Natural killer cell (primary cell): ENCODE measurements around the gene ZYG11B. TPM values are rescaled to one million over a fixed set of nuclear protein-coding genes. Genes with fewer than 3 reads are reported as not detected.

ENCODE experiments used
- ATAC-seq, 3 donors: fragments of 150-1000 bp in 2 of 3; fragments of 200-7000 bp in 1 of 3; cut with Tn5 transposase; 1 replicate in 1 of 3; 2 replicates in 2 of 3; pipeline ENCODE4 v1.10.0; 2021; ENCODE audit warnings: mild to moderate bottlenecking in 2 of 3, moderate library complexity in 2 of 3
- DNase-seq, 2 donors: peaks; one replicate each; pipeline versions ENCODE4 v3.0.0 to v3.0.0-alpha.2; 2013 to 2021; ENCODE audit warnings: mixed read lengths in 1 of 2
- H3K27ac ChIP-seq: one replicate; pipeline ENCODE4 v1.5.1; 2013; ENCODE audit warnings: mild to moderate bottlenecking, low read length
- H3K27me3 ChIP-seq: one replicate; pipeline ENCODE4 v1.6.1; 2013; ENCODE audit warnings: low read length; ENCODE audit not compliant: control insufficient read depth, insufficient read depth
- H3K36me3 ChIP-seq: one replicate; pipeline ENCODE4 v1.6.1; 2013; ENCODE audit warnings: low read length; ENCODE audit not compliant: control insufficient read depth, insufficient read depth
- H3K4me1 ChIP-seq: one replicate; pipeline ENCODE4 v1.6.1; 2013; ENCODE audit warnings: low read length; ENCODE audit not compliant: control insufficient read depth, insufficient read depth
- H3K4me3 ChIP-seq: one replicate; pipeline ENCODE4 v1.5.1; 2013; ENCODE audit warnings: low read length
- H3K9me3 ChIP-seq: one replicate; pipeline ENCODE4 v1.6.1; 2013; ENCODE audit warnings: low read length; ENCODE audit not compliant: control insufficient read depth, insufficient read depth
- H3K27ac Mint-ChIP-seq, 2 donors: one replicate each; pipeline ENCODE4 v1.8.0; 2022; ENCODE audit warnings: mild to moderate bottlenecking in 2 of 2, mixed read lengths in 2 of 2, moderate library complexity in 1 of 2
- H3K27me3 Mint-ChIP-seq, 2 donors: one replicate each; pipeline ENCODE4 v1.8.0; 2022; ENCODE audit warnings: low read depth in 2 of 2, mixed read lengths in 2 of 2
- H3K36me3 Mint-ChIP-seq: one replicate; pipeline ENCODE4 v1.8.0; 2022; ENCODE audit warnings: mixed read lengths
- H3K4me1 Mint-ChIP-seq, 2 donors: one replicate each; pipeline ENCODE4 v1.8.0; 2022; ENCODE audit warnings: mixed read lengths in 2 of 2
- H3K4me3 Mint-ChIP-seq: one replicate; pipeline ENCODE4 v1.8.0; 2022; ENCODE audit warnings: mild to moderate bottlenecking, moderate library complexity, mixed read lengths
- H3K9me3 Mint-ChIP-seq, 2 donors: one replicate each; pipeline ENCODE4 v1.8.0; 2022; ENCODE audit warnings: mixed read lengths in 2 of 2
- WGBS: methylation state at CpG from one replicate; pipeline ENCODE4 v1.1.7; 2013; ENCODE audit warnings: missing lambda C conversion rate; ENCODE audit not compliant: insufficient coverage; 5-methylcytosine and 5-hydroxymethylcytosine counted together
- intact Hi-C: fragments of 100-400 bp; cut with micrococcal nuclease; formaldehyde crosslinking; loops from one replicate; pipeline ENCODE4 v1.14.2; 2022
- total RNA-seq, 4 donors: library from RNA; stranded (reverse); fragments of 120-200 nt in 1 of 4; gene quantifications; one replicate each; pipeline versions ENCODE4 v1.2.3 to v1.2.4, GENCODE V29; 2013 to 2022
- TF ChIP-seq, protein P1 (sequence below): fragments of 200-600 bp; IDR thresholded peaks from one replicate; pipeline ENCODE4 v1.8.0; 2022; ENCODE audit warnings: antibody characterized with exemption

ZYG11B gene
- total RNA-seq, 3 donors from 2014 or later (not counting 1 experiment from before 2014, with no cell fraction given) = 7.4 to 11.8 (median 10.7) TPM

DNA sequence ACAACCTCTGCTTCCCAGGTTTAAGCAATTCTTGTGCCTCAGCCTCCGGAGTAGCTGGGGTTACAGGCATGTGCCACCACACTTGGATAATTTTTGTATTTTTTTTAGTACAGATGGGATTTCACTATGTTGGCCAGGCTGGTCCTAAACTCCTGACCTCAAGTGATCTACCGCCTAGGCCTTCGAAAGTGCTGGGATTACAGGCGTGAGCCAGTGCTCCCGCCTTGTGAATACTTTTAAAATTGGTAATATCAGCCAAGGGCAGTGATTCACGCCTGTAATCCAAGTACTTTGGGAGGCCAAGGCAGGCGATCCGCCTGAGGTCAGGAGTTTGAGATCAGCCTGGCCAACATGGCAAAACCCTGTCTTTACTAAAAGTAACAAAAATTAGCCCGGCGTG, 33.7 kb downstream of the ZYG11B start:
- 97% methylated on average over 10 of the region's 10 CpGs for WGBS
- no peaks in the 10 kb centered on the region for H3K9me3 ChIP-seq
- Mint-ChIP-seq H3K4me1 (no peaks in the 10 kb centered on the region), H3K36me3 (no peaks in the 10 kb centered on the region), H3K9me3 (no peaks in the 10 kb centered on the region), H3K4me3 (no peak overlapping the region), H3K27me3 (no peaks in the 10 kb centered on the region), H3K27ac (no peak overlapping the region)
- H3K4me3 ChIP-seq = no peak overlapping the region
- intact Hi-C loops = no loop called here
- TF ChIP-seq, protein P1, sequence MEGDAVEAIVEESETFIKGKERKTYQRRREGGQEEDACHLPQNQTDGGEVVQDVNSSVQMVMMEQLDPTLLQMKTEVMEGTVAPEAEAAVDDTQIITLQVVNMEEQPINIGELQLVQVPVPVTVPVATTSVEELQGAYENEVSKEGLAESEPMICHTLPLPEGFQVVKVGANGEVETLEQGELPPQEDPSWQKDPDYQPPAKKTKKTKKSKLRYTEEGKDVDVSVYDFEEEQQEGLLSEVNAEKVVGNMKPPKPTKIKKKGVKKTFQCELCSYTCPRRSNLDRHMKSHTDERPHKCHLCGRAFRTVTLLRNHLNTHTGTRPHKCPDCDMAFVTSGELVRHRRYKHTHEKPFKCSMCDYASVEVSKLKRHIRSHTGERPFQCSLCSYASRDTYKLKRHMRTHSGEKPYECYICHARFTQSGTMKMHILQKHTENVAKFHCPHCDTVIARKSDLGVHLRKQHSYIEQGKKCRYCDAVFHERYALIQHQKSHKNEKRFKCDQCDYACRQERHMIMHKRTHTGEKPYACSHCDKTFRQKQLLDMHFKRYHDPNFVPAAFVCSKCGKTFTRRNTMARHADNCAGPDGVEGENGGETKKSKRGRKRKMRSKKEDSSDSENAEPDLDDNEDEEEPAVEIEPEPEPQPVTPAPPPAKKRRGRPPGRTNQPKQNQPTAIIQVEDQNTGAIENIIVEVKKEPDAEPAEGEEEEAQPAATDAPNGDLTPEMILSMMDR = no peak
- H3K4me1 ChIP-seq = no peaks in the 10 kb centered on the region
- ATAC-seq (no peak), DNase-seq (no peak)
- no peaks in the 10 kb centered on the region for H3K27me3 ChIP-seq
- peaks cover 2% of the 10 kb centered on the region for H3K36me3 ChIP-seq
- H3K27ac ChIP-seq = no peak overlapping the region

DNA sequence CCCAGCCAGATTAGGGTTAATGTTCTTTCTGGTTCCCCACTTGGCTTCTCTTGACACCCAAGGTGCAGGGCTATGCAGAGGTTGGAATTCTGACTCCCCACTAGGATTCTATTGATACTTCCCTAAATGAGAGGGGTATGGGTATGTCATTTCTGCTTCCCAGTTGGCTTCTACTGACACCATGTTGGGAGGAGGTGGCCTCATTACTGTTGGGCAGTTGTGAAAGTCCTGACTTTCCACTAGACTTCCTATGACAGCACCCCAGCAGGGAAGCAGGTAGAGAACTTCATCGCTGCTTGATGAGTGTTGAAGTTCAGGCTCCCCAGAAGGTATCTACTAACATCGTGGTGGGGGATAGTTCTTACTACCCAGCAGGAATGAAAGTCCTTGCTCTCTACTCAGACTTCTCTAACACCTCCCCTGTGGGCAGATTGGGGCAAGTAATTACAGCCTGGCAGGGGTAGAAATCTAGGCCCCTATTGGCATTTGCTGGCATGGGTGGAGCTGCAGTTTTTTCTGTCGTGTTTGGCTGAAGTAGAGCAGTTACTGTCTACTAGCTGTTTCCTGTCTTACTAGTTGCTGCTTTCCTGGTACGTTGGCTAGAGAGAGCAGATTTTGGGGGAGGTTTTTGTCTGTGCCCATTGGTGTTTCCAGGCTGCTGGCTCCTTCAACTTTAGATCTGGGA, 41.5 kb downstream of the ZYG11B start:
- Mint-ChIP-seq H3K36me3 (peaks cover 6% of the 10 kb centered on the region), H3K27ac (no peak overlapping the region), H3K27me3 (no peaks in the 10 kb centered on the region), H3K9me3 (no peaks in the 10 kb centered on the region), H3K4me1 (peaks cover 0 to 8% of the 10 kb centered on the region in 2 donors), H3K4me3 (no peak overlapping the region)
- Histone ChIP-seq H3K27me3 (no peaks in the 10 kb centered on the region), H3K4me1 (no peaks in the 10 kb centered on the region), H3K27ac (no peak overlapping the region), H3K9me3 (no peaks in the 10 kb centered on the region), H3K36me3 (no peaks in the 10 kb centered on the region), H3K4me3 (no peak overlapping the region)
- no peak for ATAC-seq
- no peak for DNase-seq
- WGBS = 54% methylated on average over 3 of the region's 4 CpGs
- TF ChIP-seq, protein P1 = no peak
- intact Hi-C loops = no loop called here

DNA sequence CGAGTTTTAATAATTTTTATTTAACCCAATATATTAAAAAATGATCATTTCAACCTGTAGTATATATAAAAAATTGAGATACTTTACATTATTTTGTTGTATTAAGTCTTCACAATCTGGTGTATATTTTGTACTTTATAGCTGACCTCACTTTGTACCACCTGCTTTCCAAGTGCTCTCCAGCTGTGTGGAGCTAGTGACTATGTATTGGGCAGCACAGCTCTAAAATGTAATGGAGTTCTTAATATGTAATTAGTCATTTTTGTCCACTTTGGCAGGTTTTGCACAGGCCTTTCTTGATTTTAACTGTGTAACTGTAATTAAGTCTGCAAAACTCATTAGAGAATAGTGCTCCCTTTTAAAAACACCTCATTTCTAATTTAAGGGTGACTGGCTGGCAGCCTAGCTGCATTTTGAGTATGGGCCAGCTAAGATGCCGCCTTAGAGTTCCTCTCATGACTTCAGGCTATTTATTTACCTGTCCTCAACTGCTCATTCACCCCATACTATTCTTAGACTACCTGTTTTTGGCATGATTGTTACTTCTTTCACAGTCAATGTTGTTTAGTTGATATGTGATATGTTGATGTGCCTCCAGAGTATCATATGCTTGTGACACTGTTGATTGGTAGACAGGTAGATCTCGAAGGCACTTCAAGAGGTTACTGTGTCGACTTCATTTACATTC, 43.2 kb downstream of the ZYG11B start:
- intact Hi-C loops = no loop called here
- ATAC-seq = no peak
- 88% methylated on average over 1 of the region's 4 CpGs for WGBS

More for the DNA sequence above, 43.2 kb downstream of the ZYG11B start:
- Histone ChIP-seq H3K27me3 (no peaks in the 10 kb centered on the region), H3K36me3 (no peaks in the 10 kb centered on the region), H3K9me3 (no peaks in the 10 kb centered on the region), H3K27ac (no peak overlapping the region), H3K4me3 (no peak overlapping the region), H3K4me1 (no peaks in the 10 kb centered on the region)
- TF ChIP-seq, protein P1 = no peak
- DNase-seq = no peak
- H3K4me1 Mint-ChIP-seq = peaks cover 0 to 9% of the 10 kb centered on the region in 2 donors
- no peak overlapping the region for H3K27ac Mint-ChIP-seq
- peaks cover 6% of the 10 kb centered on the region for H3K36me3 Mint-ChIP-seq
- H3K27me3 Mint-ChIP-seq = no peaks in the 10 kb centered on the region
- H3K9me3 Mint-ChIP-seq = no peaks in the 10 kb centered on the region
- no peak overlapping the region for H3K4me3 Mint-ChIP-seq
